ENCODE data around the gene CNTNAP2.

DNA sequence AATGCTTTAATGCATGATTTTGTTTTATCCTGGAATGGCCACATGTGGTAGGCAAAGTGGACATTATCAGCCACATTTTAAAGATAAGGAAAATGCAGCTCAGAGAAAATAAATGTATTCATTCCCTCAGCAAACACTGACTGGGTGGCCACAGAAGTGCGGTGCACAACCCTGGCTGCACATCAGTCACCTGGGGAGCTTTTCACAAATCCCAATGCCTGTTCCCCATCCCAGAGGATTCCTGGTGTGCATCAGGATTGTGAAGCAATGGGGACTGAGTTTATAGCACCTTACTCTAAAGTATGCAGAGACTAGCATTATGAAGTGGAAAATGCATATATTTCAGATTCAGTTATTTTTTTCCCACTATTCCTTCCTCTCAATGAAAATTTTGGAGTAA, 2280.5 kb downstream of the CNTNAP2 start:
- no peak for TF ChIP-seq CTCF (IDR thresholded peaks at IDR 0.05)
- no peak for TF ChIP-seq POLR2AphosphoS5 (IDR thresholded peaks at IDR 0.05; ENCODE audit: insufficient read depth in 1 of 2, low read depth in 1 of 2)
- TF ChIP-seq POLR2A (IDR thresholded peaks at IDR 0.05), result no peak
